OCI-LY7 (cell line): ENCODE data around the gene CCDC27. TPM values are rescaled to one million over a fixed set of nuclear protein-coding genes. Genes with fewer than 3 reads are reported as not detected.

Experiments
- BruUV-seq: library from RNA; stranded (reverse); fragments of 400-500 nt; replicated peaks from 2 replicates; lab custom pipeline; 2021; lab: Mats Ljungman, UMichigan
- CTCF ChIA-PET: fragments of 300-600 bp; sonication (Branson Sonifier 250); formaldehyde crosslinking; loops from one replicate; lab custom pipeline; 2022; ENCODE audit warnings: antibody characterized with exemption; ENCODE audit not compliant: unreplicated experiment; lab: Charles Lee
- POLR2A ChIA-PET: fragments of 300-600 bp; sonication (Branson Sonifier 250); formaldehyde crosslinking; loops from one replicate; lab custom pipeline; 2022; ENCODE audit warnings: antibody characterized with exemption; lab: Charles Lee
- DNase-seq: peaks from one replicate; pipeline ENCODE4 v3.0.0-alpha.2; 2015; ENCODE audit warnings: low spot score
- H2AFZ ChIP-seq: fragments of 200-600 bp; sonication (generic), shearing (Covaris generic); 2 replicates; pipeline ENCODE4 v1.6.1; 2014; ENCODE audit warnings: mild to moderate bottlenecking, antibody characterized with exemption, low read length, moderate library complexity
- H3K27ac ChIP-seq: fragments of 200-600 bp; sonication (generic); 2 replicates; pipeline ENCODE4 v1.5.1; 2014; ENCODE audit warnings: mixed run types, low read depth, mild to moderate bottlenecking, moderate library complexity, low read length, inconsistent platforms; ENCODE audit not compliant: poor library complexity, severe bottlenecking
- H3K36me3 ChIP-seq: fragments of 200-600 bp; sonication (generic); 2 replicates; pipeline ENCODE4 v1.6.1; 2014; ENCODE audit warnings: mild to moderate bottlenecking, antibody characterized with exemption, low read length, moderate library complexity, mixed read lengths; ENCODE audit not compliant: insufficient read depth
- H3K4me1 ChIP-seq: fragments of 200-600 bp; sonication (generic); 2 replicates; pipeline ENCODE4 v1.5.1; 2014; ENCODE audit warnings: mild to moderate bottlenecking, low read length; ENCODE audit not compliant: insufficient read depth, poor library complexity, severe bottlenecking
- H3K4me2 ChIP-seq: fragments of 200-600 bp; sonication (generic); 2 replicates; pipeline ENCODE4 v1.6.1; 2014; ENCODE audit warnings: mild to moderate bottlenecking, low read length
- H3K4me3 ChIP-seq: fragments of 200-600 bp; sonication (generic); 2 replicates; pipeline ENCODE4 v1.5.1; 2014; ENCODE audit warnings: mild to moderate bottlenecking, low read depth, low read length; ENCODE audit not compliant: poor library complexity, severe bottlenecking
- H3K79me2 ChIP-seq: fragments of 200-600 bp; sonication (generic); 2 replicates; pipeline ENCODE4 v1.6.1; 2016; ENCODE audit warnings: low read depth, mild to moderate bottlenecking, low read length, moderate library complexity, mixed read lengths; ENCODE audit not compliant: insufficient read depth
- H3K9me2 ChIP-seq: fragments of 200-600 bp; sonication (generic); 2 replicates; pipeline ENCODE4 v1.6.1; 2016; ENCODE audit warnings: mild to moderate bottlenecking, low read length, mixed read lengths; ENCODE audit not compliant: insufficient read depth
- H3K9me3 ChIP-seq: fragments of 200-600 bp; sonication (generic); 2 replicates; pipeline ENCODE4 v1.6.1; 2014; ENCODE audit warnings: mild to moderate bottlenecking, mixed run types, low read length, mixed read lengths
- H4K20me1 ChIP-seq: fragments of 200-600 bp; sonication (generic); 2 replicates; pipeline ENCODE4 v1.6.1; 2014; ENCODE audit warnings: mild to moderate bottlenecking, antibody characterized with exemption, low read length, moderate library complexity, mixed read lengths; ENCODE audit not compliant: insufficient read depth
- EZH2phosphoT487 ChIP-seq: fragments of 200-600 bp; sonication (generic); IDR thresholded peaks from 2 replicates; pipeline ENCODE4 v1.6.1; 2018; ENCODE audit warnings: low read depth, borderline replicate concordance, mild to moderate bottlenecking, mixed run types, antibody characterized with exemption, low read length, moderate library complexity, mixed read lengths
- intact Hi-C: fragments of 100-400 bp; cut with micrococcal nuclease; formaldehyde crosslinking; loops from one replicate; pipeline ENCODE4 v1.10.0; 2022; ENCODE audit not compliant: unreplicated experiment
- total RNA-seq, 2 experiments: library from RNA; depleted of rRNA in 1 of 2; stranded (reverse); fragments of >200 nt in 1 of 2; shearing (Covaris generic) in 1 of 2; gene quantifications; 2 replicates each; pipeline ENCODE4 v1.2.3, GENCODE V29; 2014 to 2022
- TF ChIP-seq, protein P1 (sequence below): fragments of 200-600 bp; sonication (generic); conservative IDR thresholded peaks from 2 replicates; pipeline ENCODE4 v1.5.1; 2014; ENCODE audit warnings: mild to moderate bottlenecking, antibody characterized with exemption, low read length, moderate library complexity, mixed read lengths

CCDC27 gene
- total RNA-seq, 2 experiments from 2014 or later = not detected

DNA sequence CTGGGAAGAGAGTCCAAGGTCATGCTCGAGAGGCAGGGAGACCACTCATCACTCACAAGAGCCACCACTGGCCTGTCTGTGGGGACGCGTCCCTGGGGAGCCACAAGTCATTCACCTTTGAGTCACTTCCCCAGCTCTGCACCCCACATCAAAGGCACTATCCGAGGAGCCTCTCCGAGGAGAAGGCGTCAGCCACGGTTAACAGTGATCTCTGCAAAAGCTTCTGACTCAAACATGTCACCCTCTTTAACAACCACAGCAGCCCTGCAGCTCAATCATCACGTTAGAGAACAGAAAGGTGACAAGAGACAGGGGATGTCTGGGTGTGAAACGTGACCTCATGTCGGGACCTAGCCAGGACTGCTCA lies 35.1 kb downstream of the CCDC27 start:
- Histone ChIP-seq H3K27ac (no peak overlapping the region), H4K20me1 (peaks cover 3% of the 10 kb centered on the region; the same call in 1 of the 2 replicates), H3K4me1 (no peaks in the 10 kb centered on the region), H3K36me3 (peaks cover 87% of the 10 kb centered on the region), H3K9me2 (no peaks in the 10 kb centered on the region), H3K4me3 (no peak overlapping the region), H3K79me2 (peaks cover 11% of the 10 kb centered on the region), H2AFZ (no peak overlapping the region), H3K4me2 (no peak overlapping the region), H3K9me3 (no peaks in the 10 kb centered on the region)
- ChIA-PET CTCF (interaction anchor here (0.6 kb wide), 1 partner anchor 16 kb away, joined by 4 read pairs; no protein-coding TSS in a partner anchor), POLR2A (no interaction called here)
- no peak for DNase-seq
- no TSS peak for BruUV-seq
- intact Hi-C loops = no loop called here
- TF ChIP-seq, protein P1, sequence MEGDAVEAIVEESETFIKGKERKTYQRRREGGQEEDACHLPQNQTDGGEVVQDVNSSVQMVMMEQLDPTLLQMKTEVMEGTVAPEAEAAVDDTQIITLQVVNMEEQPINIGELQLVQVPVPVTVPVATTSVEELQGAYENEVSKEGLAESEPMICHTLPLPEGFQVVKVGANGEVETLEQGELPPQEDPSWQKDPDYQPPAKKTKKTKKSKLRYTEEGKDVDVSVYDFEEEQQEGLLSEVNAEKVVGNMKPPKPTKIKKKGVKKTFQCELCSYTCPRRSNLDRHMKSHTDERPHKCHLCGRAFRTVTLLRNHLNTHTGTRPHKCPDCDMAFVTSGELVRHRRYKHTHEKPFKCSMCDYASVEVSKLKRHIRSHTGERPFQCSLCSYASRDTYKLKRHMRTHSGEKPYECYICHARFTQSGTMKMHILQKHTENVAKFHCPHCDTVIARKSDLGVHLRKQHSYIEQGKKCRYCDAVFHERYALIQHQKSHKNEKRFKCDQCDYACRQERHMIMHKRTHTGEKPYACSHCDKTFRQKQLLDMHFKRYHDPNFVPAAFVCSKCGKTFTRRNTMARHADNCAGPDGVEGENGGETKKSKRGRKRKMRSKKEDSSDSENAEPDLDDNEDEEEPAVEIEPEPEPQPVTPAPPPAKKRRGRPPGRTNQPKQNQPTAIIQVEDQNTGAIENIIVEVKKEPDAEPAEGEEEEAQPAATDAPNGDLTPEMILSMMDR = no peak
- TF ChIP-seq EZH2phosphoT487 = no peak

DNA sequence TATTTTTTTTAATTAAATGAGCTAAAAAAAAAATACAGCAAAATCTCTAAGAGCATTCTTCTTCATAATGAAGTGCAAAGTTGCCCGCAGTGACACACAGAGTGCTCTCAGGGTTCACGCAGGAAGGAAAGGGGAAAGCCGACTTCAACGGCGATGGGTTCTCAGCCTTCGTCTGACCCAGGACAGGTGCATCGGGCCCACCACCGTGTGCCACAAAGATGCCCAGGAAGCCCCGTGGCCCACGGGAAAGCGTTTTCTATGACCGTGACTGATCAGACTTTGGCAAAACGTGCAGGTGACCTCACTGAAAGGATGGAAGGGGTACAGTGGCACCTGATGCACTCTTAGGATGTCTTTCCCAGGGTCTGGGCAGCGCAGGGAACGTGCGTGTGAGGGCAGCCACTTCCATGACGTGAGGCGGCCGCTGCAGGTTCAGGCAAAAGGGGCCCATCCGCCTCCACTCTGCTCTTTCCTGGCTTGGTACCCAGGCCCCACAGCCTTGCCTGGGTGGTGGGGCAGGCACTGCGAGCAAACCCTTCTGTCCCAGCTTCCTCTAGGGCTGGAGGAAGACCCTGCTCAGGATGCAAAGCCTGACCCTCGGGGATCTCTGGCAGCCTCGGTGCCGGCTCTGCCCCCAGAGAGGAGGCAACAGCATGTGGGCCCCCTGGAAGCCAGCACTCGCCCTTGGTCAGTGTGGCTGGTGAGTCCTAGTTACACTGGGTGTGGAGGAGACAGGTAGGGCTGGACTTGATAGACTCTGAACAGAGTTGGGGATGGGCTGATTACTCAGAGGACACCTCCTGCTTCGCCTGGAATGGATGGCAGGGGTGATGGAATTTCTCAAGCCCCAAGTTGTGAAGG lies 35.7 kb downstream of the CCDC27 start:
- H3K9me3 ChIP-seq = no peaks in the 10 kb centered on the region
- peaks cover 3% of the 10 kb centered on the region; the same call in 1 of the 2 replicates for H4K20me1 ChIP-seq
- TF ChIP-seq, protein P1 = no peak
- TF ChIP-seq EZH2phosphoT487 = no peak
- no peak overlapping the region for H3K4me3 ChIP-seq
- H3K27ac ChIP-seq = no peak overlapping the region
- H3K4me2 ChIP-seq = no peak overlapping the region
- no TSS peak for BruUV-seq
- ChIA-PET CTCF (no interaction called here), POLR2A (no interaction called here)
- H3K36me3 ChIP-seq = peaks cover 87% of the 10 kb centered on the region
- H3K79me2 ChIP-seq = peaks cover 18% of the 10 kb centered on the region
- H3K4me1 ChIP-seq = no peaks in the 10 kb centered on the region
- no peak overlapping the region for H2AFZ ChIP-seq
- intact Hi-C loops = no loop called here
- no peak for DNase-seq
- H3K9me2 ChIP-seq = no peaks in the 10 kb centered on the region

DNA sequence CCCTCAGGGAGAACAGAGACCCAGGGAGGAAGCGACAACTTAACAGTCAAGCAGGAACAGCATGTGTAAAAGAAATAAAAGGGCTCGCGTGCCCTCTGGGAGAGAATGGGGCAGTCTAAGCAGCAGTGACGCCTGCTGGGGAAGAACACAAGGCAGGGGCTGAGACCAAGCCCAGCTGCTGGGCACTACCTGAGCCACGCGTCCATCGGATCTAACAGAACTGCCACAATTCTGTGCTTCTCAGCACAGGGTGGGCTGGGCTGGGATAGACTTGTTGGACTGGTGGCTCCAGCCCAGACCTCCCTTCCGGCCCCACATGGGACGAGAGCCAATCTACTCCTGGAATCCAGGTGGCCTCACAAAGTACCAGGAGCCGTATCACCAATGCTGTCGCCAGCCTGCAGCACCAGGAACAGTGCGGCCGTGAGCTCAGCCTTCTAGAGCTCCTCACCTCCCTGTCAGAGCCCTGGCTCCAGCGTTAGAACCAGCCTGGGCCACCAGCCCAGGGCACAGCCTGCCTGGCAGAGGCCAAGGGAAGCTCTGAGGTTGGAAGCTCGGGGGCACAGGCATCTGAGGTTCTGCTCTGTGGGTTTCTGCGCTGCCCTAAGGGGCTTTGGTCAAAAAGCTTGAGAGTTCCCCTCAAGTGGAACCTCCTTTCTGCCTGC lies 36.6 kb downstream of the CCDC27 start:
- CTCF ChIA-PET = no interaction called here
- Histone ChIP-seq H4K20me1 (peaks cover 4% of the 10 kb centered on the region; the same call in 1 of the 2 replicates), H3K4me3 (no peak overlapping the region), H3K79me2 (peaks cover 27% of the 10 kb centered on the region), H3K36me3 (peaks cover 85% of the 10 kb centered on the region), H3K9me2 (no peaks in the 10 kb centered on the region), H3K4me2 (no peak overlapping the region), H3K27ac (no peak overlapping the region), H2AFZ (no peak overlapping the region), H3K4me1 (peaks cover 4% of the 10 kb centered on the region), H3K9me3 (no peaks in the 10 kb centered on the region)
- POLR2A ChIA-PET = no interaction called here
- TF ChIP-seq, protein P1 = no peak
- no peak for TF ChIP-seq EZH2phosphoT487
- no TSS peak for BruUV-seq
- DNase-seq = no peak
- intact Hi-C loops = no loop called here
